WI38 (cell line): Measurements from ENCODE around the gene ZNF892.

Experiments
- H3K4me3 ChIP-seq: 2 replicates; pipeline ENCODE4 v1.5.1; 2011; ENCODE audit warnings: low read depth, mild to moderate bottlenecking, control low read depth, low read length
- CTCF ChIP-seq: IDR thresholded peaks from 2 replicates; pipeline ENCODE4 v1.5.1; 2012; ENCODE audit warnings: low read depth, mild to moderate bottlenecking, control low read depth, low read length

ZNF892 gene

GRCh38 chr2:95166065-95166763 lies 41.1 kb upstream of the ZNF892 start:
- no peak for TF ChIP-seq CTCF
- H3K4me3 ChIP-seq, result peak overlapping the region; percentile 82

- no peak overlapping the region for H3K4me3 ChIP-seq
- no peak for TF ChIP-seq CTCF
Observed at GRCh38 chr2:95171902-95172301, 35.4 kb upstream of the ZNF892 start.

- TF ChIP-seq CTCF, result no peak
- no peak overlapping the region for H3K4me3 ChIP-seq
Observed at GRCh38 chr2:95174031-95174542, 33.2 kb upstream of the ZNF892 start.

- TF ChIP-seq CTCF, result no peak
- no peak overlapping the region for H3K4me3 ChIP-seq
Observed at GRCh38 chr2:95179451-95179850, 27.9 kb upstream of the ZNF892 start.

- no peak for TF ChIP-seq CTCF
- H3K4me3 ChIP-seq, result no peak overlapping the region
Observed at GRCh38 chr2:95181774-95182173, 25.5 kb upstream of the ZNF892 start.

- no peak for TF ChIP-seq CTCF
- no peak overlapping the region for H3K4me3 ChIP-seq
Observed at GRCh38 chr2:95185197-95185596, 22.1 kb upstream of the ZNF892 start.

- H3K4me3 ChIP-seq, result no peak overlapping the region
- TF ChIP-seq CTCF, result no peak
Observed at GRCh38 chr2:95185973-95186372, 21.3 kb upstream of the ZNF892 start.
